Endothelial cell of umbilical vein (primary cell): ENCODE measurements around the gene TAF4B. TPM values are rescaled to one million over a fixed set of nuclear protein-coding genes. Genes with fewer than 3 reads are reported as not detected.

Experiments used
- BruUV-seq: library from RNA; stranded (reverse); fragments of 400-500 nt; replicated peaks from 2 replicates; lab custom pipeline; 2021; lab: Mats Ljungman, UMichigan
- CTCF ChIA-PET: fragments of 300-600, 350-600 bp; sonication (Branson Sonifier 250); formaldehyde crosslinking; loops from one replicate; lab custom pipeline; 2021; ENCODE audit warnings: antibody characterized with exemption, inconsistent platforms; lab: Charles Lee
- POLR2A ChIA-PET: fragments of 300-600, 350-600 bp; sonication (Branson Sonifier 250); formaldehyde crosslinking; loops from one replicate; lab custom pipeline; 2021; ENCODE audit warnings: antibody characterized with exemption, inconsistent platforms; lab: Charles Lee
- DNase-seq: peaks from one replicate; pipeline ENCODE4 v3.0.0-alpha.2; 2011; ENCODE audit warnings: low read depth, low spot score
- FAIRE-seq: peaks from 2 replicates; lab custom pipeline; 2011; peaks lifted over from hg19 to GRCh38; lab: Jason Lieb, UNC
- H2AFZ ChIP-seq: 2 replicates; pipeline ENCODE4 v1.6.0; 2012; ENCODE audit warnings: low read depth, low read length, control low read depth, inconsistent platforms
- H3K27ac ChIP-seq: 2 replicates; pipeline ENCODE4 v1.5.1; 2011; ENCODE audit warnings: low read depth, mild to moderate bottlenecking, control low read depth, low read length, moderate library complexity; ENCODE audit not compliant: insufficient read depth
- H3K27me3 ChIP-seq, 2 experiments: 2 replicates each; pipeline versions ENCODE4 v1.6.0 to v1.6.1; 2011; ENCODE audit warnings: low read length in 2 of 2, mixed read lengths in 1 of 2; ENCODE audit not compliant: control insufficient read depth in 2 of 2, insufficient read depth in 2 of 2
- H3K36me3 ChIP-seq, 2 experiments: 2 replicates in 1 of 2; 3 replicates in 1 of 2; pipeline ENCODE4 v1.5.1; 2011; ENCODE audit warnings: low read length in 2 of 2, mild to moderate bottlenecking in 1 of 2, moderate library complexity in 1 of 2; ENCODE audit not compliant: control insufficient read depth in 2 of 2, insufficient read depth in 2 of 2; ENCODE audit errors: extremely low read depth in 1 of 2
- H3K4me1 ChIP-seq: 3 replicates; pipeline ENCODE4 v1.5.1; 2011; ENCODE audit warnings: mild to moderate bottlenecking, low read length; ENCODE audit not compliant: control insufficient read depth, insufficient read depth; ENCODE audit errors: extremely low read depth
- H3K4me2 ChIP-seq: 2 replicates; pipeline ENCODE4 v1.6.1; 2011; ENCODE audit warnings: low read length, control low read depth, mixed read lengths; ENCODE audit not compliant: insufficient read depth
- H3K4me3 ChIP-seq, 3 experiments: fragments of 200-600 bp in 1 of 3; sonication (generic), shearing (Covaris generic) in 1 of 3; replicated peaks in 1 of 3; 2 replicates each; pipeline ENCODE4 v1.5.1; 2011 to 2016; ENCODE audit warnings: control low read depth in 3 of 3, low read length in 3 of 3, mild to moderate bottlenecking in 2 of 3, inconsistent platforms in 1 of 3, low read depth in 1 of 3, moderate library complexity in 1 of 3; ENCODE audit not compliant: insufficient read depth in 1 of 3
- H3K79me2 ChIP-seq: 2 replicates; pipeline ENCODE4 v1.6.0; 2012; ENCODE audit warnings: low read length, inconsistent platforms; ENCODE audit not compliant: control insufficient read depth, insufficient read depth
- H3K9ac ChIP-seq: replicated peaks from 2 replicates; pipeline ENCODE3; 2011; ENCODE audit warnings: low read length, control low read depth; ENCODE audit not compliant: insufficient read depth; ENCODE audit errors: extremely low read depth
- H3K9me1 ChIP-seq: replicated peaks from 3 replicates; pipeline ENCODE4 v1.6.0; 2011; ENCODE audit warnings: mild to moderate bottlenecking, low read length; ENCODE audit not compliant: control insufficient read depth, insufficient read depth; ENCODE audit errors: extremely low read depth
- H3K9me3 ChIP-seq: replicated peaks from 2 replicates; pipeline ENCODE4 v1.5.1; 2012; ENCODE audit warnings: low read length, inconsistent platforms; ENCODE audit not compliant: control insufficient read depth, insufficient read depth
- H4K20me1 ChIP-seq: replicated peaks from 2 replicates; pipeline ENCODE3; 2011; ENCODE audit warnings: mild to moderate bottlenecking, low read length; ENCODE audit not compliant: control insufficient read depth, insufficient read depth; ENCODE audit errors: extremely low read depth
- CTCF ChIP-seq, 2 donors: IDR thresholded peaks; 1 replicate in 1 of 2; 2 replicates in 1 of 2; pipeline ENCODE4 v1.5.1; 2011; ENCODE audit warnings: low read length in 2 of 2, mild to moderate bottlenecking in 2 of 2, moderate library complexity in 2 of 2, control low read depth in 1 of 2, inconsistent platforms in 1 of 2, low read depth in 1 of 2; ENCODE audit not compliant: insufficient read depth in 1 of 2; ENCODE audit errors: extremely low read depth in 1 of 2
- EZH2 ChIP-seq: IDR thresholded peaks from 2 replicates; pipeline ENCODE4 v1.6.1; 2012; ENCODE audit warnings: borderline replicate concordance, low read depth, mild to moderate bottlenecking, moderate library complexity, low read length, inconsistent platforms; ENCODE audit not compliant: severe bottlenecking
- FOS ChIP-seq: IDR thresholded peaks from 2 replicates; pipeline ENCODE4 v1.6.1; 2011; ENCODE audit warnings: mild to moderate bottlenecking, low read length, moderate library complexity, borderline replicate concordance; ENCODE audit not compliant: insufficient read depth
- GATA2 ChIP-seq: IDR thresholded peaks from 2 replicates; pipeline ENCODE4 v1.7.0; 2011; ENCODE audit warnings: low read depth, mild to moderate bottlenecking, moderate library complexity, mixed read lengths, low read length; ENCODE audit not compliant: insufficient read length, insufficient read depth
- JUN ChIP-seq: IDR thresholded peaks from 2 replicates; pipeline ENCODE4 v1.6.1; 2011; ENCODE audit warnings: borderline replicate concordance, low read depth; ENCODE audit not compliant: insufficient read length, insufficient read depth
- MYC ChIP-seq: IDR thresholded peaks from one replicate; pipeline ENCODE4 v1.6.1; 2011; ENCODE audit warnings: mild to moderate bottlenecking, low read depth, low read length
- POLR2A ChIP-seq: IDR thresholded peaks from 2 replicates; pipeline ENCODE4 v1.6.1; 2012; ENCODE audit warnings: low read depth, mild to moderate bottlenecking, control low read depth, low read length
- POLR2AphosphoS5 ChIP-seq: IDR thresholded peaks from 2 replicates; pipeline ENCODE4 v1.6.1; 2012; ENCODE audit warnings: low read depth, mild to moderate bottlenecking, control low read depth, low read length, moderate library complexity; ENCODE audit not compliant: insufficient read depth
- dilution Hi-C: fragments of 300-500 bp; cut with MboI; formaldehyde crosslinking; loops from one replicate; pipeline ENCODE4 v1.15.0; 2019; ENCODE audit warnings: low sequenced_read_pairs; ENCODE audit not compliant: extremely low pct_ligation_motif_present
- intact Hi-C: fragments of 100-400 bp; cut with micrococcal nuclease; formaldehyde crosslinking; loops from one replicate; pipeline ENCODE4 v1.10.0; 2022
- polyA plus RNA-seq, 4 experiments: library from polyadenylated mRNA; depleted of rRNA in 3 of 4; stranded (reverse) in 3 of 4; unstranded in 1 of 4; fragments of >200 nt; gene quantifications; 2 replicates each; pipeline versions ENCODE4 v1.2.1 to v1.2.3, GENCODE V29; 2011 to 2012; ENCODE audit warnings: missing spikeins in 1 of 4
- total RNA-seq: library from RNA; stranded (reverse); gene quantifications from 2 replicates; pipeline ENCODE4 v1.2.3, GENCODE V29; 2021
- TF ChIP-seq, protein P1 (sequence below): IDR thresholded peaks from 2 replicates; pipeline ENCODE4 v1.6.1; 2011; ENCODE audit not compliant: insufficient read depth, insufficient read length

The TAF4B gene
- total and polyA plus RNA-seq, 2 donors (not counting 3 experiments of a cell fraction or from before 2014, with no cell fraction given): 0.47 to 2.0 TPM

DNA sequence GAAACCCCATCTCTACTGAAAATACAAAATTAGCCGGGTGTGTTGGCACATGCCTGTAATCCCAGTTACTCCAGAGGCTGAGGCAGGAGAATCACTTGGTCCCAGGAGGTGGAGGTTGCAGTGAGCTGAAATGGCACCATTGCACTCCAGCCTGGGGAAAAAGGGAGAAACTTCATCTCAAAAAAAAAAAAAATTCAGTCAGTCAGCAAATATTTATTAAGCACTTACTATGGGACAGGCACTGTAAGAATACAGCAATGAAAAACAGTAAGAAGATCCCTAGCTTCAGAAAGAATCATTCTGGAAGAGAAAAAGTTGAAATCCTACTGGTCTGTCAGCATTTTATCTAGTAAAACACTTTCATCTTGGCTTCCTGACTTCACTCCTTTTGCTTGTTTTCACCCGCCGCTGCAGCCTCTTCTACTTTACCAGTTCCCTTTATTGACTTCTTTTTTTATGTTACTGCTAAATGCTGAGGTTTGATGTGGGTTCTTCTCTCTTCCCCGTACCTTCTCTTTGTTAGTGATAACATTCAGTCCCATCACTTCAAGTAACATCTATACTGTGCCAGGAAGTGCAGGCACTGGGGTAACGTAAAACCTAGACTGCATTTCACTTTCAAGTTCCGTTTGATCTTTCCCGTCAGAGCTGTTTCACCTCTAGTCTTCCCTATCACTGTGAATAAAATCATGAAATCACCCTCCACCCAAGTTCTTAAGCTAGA, 10.8 kb upstream of the TAF4B start:
- intact Hi-C loops (no loop called here), dilution Hi-C loops (no loop called here)
- no TSS peak for BruUV-seq
- Histone ChIP-seq H3K4me2 (no peak overlapping the region), H3K4me3 (no peak overlapping the region), H3K9ac (no peak overlapping the region), H3K9me3 (no peaks in the 10 kb centered on the region), H3K79me2 (no peaks in the 10 kb centered on the region), H3K4me1 (no peaks in the 10 kb centered on the region), H4K20me1 (no peaks in the 10 kb centered on the region), H2AFZ (no peak overlapping the region), H3K27ac (no peak overlapping the region), H3K9me1 (no peaks in the 10 kb centered on the region), H3K36me3 (no peaks in the 10 kb centered on the region), H3K27me3 (no peaks in the 10 kb centered on the region)
- DNase-seq (no peak), FAIRE-seq (no peak)
- CTCF ChIA-PET: no interaction called here
- POLR2A ChIA-PET: no interaction called here
- TF ChIP-seq CTCF (IDR thresholded peaks at IDR 0.05; ENCODE audit: extremely low read depth in 1 of 2, insufficient read depth in 1 of 2, low read depth in 1 of 2, low read length in 2 of 2): no peak
- TF ChIP-seq FOS: no peak
- TF ChIP-seq GATA2: no peak
- no peak for TF ChIP-seq POLR2A
- TF ChIP-seq POLR2AphosphoS5: no peak
- no peak for TF ChIP-seq EZH2
- TF ChIP-seq MYC: no peak
- TF ChIP-seq, protein P1, sequence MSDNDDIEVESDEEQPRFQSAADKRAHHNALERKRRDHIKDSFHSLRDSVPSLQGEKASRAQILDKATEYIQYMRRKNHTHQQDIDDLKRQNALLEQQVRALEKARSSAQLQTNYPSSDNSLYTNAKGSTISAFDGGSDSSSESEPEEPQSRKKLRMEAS: no peak
- TF ChIP-seq JUN: no peak
